SH-SY5Y (cell line): ENCODE data around the gene ATL2.

Experiments
- GATA2 ChIP-seq: IDR thresholded peaks from 2 replicates; pipeline ENCODE4 v1.6.1; 2011; ENCODE audit warnings: mild to moderate bottlenecking, low read depth, low read length
- GATA3 ChIP-seq: IDR thresholded peaks from 2 replicates; pipeline ENCODE4 v1.6.1; 2011; ENCODE audit warnings: low read depth, mild to moderate bottlenecking, low read length, moderate library complexity

Gene ATL2

DNA sequence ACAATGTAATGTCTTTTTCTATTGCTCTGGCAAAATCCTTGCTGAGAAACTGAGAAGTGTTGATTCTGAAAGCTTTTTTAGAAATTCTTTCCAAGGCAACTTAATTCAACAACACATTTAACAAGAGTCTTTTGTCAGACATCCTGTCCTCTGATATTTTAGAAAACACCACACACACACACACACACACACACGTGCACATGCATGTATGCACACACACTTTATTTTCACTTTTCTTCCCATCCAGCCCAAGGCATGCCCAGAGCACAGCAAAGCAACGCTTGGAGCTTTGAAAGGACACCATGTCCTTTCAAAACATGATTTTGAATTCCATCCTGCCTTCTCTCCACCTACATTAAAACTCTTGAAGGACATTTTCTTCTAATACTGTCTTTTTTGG lies 116.1 kb downstream of the ATL2 start:
- no peak for TF ChIP-seq GATA3
- no peak for TF ChIP-seq GATA2

DNA sequence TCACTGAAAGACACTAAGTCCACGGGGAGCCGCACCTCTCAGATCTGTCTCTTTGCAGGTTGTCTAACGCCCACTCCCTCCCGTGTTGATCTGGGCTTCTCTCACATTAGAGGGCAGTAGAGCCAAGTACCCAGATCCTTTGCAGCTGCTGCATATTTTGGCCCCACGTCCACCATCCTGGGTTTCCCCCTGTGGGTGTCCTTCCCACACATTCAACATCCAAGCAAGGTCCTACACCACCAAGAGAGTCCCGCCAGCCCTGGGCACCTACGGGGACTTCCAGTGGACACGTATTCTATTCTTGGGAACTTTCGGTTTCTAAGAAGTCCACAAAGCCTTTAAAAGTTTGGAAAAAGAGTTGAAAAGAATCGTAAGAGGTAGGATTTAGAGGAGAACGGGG lies 116.6 kb downstream of the ATL2 start:
- TF ChIP-seq GATA2 (no peak), GATA3 (no peak)

DNA sequence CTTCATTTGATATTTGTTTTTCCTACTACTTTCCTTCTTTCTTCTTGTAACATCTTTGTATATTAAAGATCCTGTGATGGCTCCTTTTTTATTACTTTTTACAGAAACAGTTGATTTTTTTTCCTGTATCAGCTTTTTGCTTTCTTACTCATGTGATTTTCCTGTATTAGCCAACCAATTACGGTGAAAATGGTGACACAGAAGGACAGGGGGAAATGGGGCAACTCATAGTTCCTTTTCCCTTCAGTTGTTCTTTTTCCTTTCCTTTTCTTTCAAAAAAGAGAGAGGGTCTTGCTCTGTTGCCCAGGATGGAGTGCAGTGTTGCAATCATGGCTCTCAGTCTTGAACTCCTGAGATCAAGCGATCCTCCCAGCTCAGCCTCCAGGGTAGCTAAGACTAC lies 117.8 kb downstream of the ATL2 start:
- TF ChIP-seq GATA2 (no peak), GATA3 (no peak)

DNA sequence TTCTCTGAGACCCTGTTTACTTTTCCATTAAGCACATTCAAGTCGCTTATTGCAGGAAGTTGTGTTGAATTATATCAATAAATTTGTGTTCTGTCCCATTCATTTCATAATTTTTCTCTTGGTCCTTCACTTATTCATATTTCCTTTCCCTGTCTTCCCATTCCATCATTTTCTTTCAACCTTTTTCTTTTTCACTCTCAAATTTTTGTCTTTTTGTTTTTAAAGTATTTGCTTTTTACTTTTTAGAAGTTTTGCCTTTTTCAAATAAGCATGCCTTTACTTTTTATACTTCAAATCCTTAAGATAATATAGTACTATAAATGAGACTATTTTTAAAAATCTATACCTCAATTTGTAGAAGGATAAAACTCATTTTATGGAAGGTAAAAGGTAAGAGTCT lies 120.5 kb downstream of the ATL2 start:
- TF ChIP-seq GATA3, result no peak
- TF ChIP-seq GATA2, result no peak

DNA sequence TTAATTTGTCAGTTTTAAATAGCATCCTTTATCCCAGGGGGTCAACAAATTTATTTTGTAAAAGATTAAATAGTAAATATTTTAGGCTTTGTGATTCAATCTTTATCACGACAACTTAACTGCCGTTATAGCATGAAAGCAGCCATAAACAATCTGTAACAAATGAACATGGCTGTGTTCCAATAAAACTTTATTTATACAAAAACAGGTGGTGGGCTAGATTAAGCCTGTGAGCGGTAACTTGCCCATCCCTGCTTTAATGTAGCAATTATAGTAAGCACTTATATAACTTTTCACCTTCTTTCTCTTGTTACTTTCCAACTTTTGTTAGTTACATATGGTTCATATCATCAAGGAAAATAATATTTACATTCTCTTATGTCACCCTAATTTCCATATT lies 121.9 kb downstream of the ATL2 start:
- TF ChIP-seq GATA2 (no peak), GATA3 (no peak)

DNA sequence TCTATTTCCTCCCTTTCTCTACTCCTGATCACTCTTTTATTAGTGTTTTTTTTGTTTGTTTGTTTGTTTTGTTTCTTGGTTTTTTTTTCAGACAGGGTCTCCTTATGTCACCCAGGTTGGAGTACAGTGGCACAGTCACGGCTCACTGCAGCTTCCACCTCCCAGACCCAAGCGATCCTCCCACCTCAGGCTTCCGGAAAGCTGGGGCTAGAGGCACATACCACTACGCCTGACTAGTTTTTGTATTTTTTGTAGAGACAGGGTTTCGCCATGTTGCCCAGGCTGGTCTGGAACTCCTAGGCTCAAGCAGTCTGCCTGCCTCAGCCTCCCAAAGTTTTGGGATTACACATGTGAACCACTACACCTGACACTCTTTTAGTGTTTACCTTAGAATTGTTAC lies 122.3 kb downstream of the ATL2 start:
- no peak for TF ChIP-seq GATA2
- no peak for TF ChIP-seq GATA3

DNA sequence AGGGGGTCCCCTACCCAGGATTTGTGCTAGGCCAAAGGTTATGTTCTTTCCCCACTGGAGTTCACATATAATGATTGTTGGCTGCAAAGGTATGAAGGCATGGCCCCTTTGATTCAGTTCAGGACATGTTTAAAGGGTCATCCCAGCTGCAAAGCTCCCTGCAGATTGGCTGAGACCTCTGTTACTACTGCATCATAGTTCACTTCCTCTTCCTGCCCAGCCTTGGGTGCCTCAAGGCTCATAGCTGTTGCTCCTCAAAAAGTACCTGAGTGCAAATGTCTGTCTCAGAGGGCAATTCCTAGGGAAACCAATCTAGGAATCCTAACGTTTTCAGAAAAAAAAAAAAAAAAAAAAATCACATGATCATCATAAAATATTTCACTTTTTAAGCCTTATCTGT lies 125.1 kb downstream of the ATL2 start:
- TF ChIP-seq GATA3 (no peak), GATA2 (no peak)

DNA sequence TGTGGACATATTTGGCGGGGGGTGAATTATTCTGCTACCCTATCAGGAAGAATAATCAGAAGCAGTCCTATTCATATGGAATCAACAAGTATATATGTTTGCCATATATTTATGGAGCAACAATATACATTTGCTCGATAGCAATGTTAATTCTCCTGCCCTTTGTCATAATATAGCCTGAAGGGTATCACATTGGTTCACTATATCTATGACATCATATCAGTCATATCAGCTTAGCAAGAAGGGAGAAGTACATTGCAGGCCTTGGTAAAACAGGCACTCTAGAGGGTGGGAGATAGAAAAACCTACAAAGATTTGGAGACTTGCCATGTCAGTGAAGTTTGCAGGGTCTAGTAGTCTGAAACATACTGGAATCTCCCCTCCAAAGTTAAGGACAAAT lies 128.4 kb downstream of the ATL2 start:
- TF ChIP-seq GATA2 (0 out of 2 replicates have a peak, but pooled peaks have one; percentile 11), GATA3 (peak; percentile 63)

DNA sequence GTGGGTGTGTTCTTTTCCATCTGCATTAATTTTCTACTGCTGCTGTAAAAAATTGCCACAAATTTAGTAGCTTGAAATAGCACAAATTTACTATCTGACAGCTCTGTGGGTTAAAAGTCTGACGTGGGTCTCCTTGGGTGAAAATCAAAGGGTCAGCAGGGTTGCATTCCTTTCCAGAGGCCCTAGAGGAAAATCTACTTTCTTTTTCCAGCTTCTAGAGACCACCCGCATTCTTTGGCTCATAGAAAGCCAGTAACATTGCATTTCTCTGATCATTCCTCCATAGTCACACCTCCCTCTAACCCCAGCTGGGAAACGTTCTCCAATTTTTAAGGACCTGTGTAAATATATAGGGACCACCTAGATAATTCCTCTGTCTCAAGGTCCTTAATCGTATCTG lies 128.8 kb downstream of the ATL2 start:
- TF ChIP-seq GATA3 (no peak), GATA2 (no peak)

DNA sequence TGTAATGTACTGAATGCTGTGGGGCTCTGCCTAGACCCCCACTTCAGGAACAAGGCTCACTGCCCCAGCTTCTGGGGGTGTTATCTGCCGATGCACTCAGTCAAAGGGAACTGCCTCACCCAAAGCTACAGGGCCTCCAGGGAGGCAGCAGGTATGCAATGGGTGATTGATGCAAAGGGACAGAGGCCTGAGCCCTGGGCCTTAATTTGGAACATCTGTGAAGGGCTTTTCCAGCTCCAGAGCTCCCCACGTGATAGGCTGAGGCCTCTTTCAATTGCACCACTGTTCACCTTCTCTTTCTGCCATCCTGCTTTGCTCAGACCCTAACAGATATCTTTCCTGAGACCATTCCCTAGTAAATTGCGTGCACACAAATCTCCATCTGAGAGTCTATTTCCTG lies 131.0 kb downstream of the ATL2 start:
- no peak for TF ChIP-seq GATA3
- no peak for TF ChIP-seq GATA2

DNA sequence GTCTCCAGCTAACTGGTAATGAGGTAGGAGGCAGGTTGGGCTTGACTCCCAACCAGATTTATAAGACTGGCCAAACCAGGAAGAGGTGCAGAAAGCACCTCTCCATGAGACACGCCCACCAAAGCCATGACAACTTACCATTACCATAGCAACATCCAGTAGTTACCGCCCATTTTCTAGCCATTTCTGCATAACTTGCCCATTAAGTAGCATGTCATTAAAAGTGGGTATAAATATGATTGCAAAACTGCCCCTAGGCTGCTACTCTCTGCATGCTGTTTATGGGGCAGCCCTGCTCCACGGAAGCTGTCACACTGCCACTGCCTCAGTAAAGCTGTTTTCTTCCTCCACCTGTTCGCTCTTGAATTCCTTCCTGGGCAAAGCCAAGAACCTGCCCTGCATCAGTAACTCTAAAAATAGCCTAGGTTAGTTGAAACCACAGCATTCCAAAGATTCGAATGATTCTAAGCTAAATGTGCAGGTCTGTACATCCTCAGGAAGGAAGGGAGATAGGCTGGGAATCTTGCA lies 131.9 kb downstream of the ATL2 start:
- TF ChIP-seq GATA2 (no peak), GATA3 (no peak)

DNA sequence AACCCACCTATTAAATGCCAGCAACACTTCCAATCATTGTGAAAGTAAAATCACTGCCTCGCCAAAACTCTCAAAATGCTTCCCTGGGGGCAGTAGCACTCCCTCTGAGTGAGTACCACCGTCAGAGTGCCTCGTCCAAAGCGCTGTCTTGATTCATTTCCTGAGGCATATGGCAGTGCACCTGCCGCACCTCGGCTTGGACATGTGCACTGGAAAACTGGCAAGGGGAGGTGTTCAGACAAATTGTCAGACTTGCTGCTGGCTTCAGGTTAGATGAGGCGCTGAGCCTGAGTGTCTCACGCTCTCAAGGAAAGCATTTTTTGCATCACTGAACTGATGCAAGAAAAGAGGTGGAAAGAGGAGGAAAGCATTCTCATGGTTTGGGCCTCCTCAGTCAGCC lies 132.8 kb downstream of the ATL2 start:
- TF ChIP-seq GATA2 (no peak), GATA3 (no peak)
